HG03039 (cell line): ENCODE data around the gene ARL15.
"Not testable (repeated sequence)": the region's sequence is repeated elsewhere in the genome, so short reads cannot be mapped to it uniquely, and the experiment has no call there.

Experiments used
- ATAC-seq: cut with Tn5 transposase; IDR thresholded peaks from one replicate; pipeline ENCODE4 v1.9.1; 2021; ENCODE audit warnings: mild to moderate bottlenecking, moderate library complexity; ENCODE audit not compliant: unreplicated experiment

Gene ARL15

DNA sequence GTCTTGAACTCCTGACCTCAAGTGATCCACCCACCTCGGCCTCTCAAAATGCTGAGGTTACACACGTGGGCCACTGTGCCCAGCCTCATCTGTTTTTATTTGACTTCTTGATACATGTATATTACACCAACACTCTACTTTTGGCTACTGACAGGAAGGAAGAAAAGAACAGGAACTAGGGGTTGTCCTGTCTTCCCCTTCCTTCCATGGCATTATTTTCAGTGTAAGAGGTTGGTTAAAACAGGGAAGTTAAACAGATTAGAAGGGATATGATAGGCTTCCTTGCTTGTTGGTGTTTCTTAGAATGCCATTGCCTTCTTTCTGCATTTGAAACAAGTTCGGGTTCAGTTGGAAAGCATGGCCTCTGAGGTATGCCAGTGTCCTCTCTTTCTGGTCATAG, 437.1 kb downstream of the ARL15 start:
- no peak for ATAC-seq

- no peak for ATAC-seq
Observed at GRCh38 chr5:53871775-53872174, 438.6 kb downstream of the ARL15 start.

DNA sequence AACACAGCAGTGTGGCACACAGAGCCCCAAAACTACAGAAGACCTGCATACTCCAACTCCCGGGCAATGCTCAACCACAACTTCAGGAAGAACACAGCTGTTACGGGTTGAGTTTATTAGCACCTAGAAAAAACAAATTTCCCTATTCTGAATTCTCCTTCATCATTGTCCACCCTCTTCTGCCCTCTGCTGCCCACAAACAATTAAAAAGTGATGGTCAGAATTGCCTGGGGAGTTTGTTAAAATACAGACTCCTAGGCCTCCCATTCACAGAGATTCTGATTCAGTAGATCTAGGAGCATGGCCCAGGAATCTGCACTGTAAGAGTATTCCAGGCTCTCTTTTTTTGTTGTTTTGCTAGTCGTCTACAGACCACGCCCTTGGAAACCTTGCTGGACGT, 439.3 kb downstream of the ARL15 start:
- no peak for ATAC-seq

DNA sequence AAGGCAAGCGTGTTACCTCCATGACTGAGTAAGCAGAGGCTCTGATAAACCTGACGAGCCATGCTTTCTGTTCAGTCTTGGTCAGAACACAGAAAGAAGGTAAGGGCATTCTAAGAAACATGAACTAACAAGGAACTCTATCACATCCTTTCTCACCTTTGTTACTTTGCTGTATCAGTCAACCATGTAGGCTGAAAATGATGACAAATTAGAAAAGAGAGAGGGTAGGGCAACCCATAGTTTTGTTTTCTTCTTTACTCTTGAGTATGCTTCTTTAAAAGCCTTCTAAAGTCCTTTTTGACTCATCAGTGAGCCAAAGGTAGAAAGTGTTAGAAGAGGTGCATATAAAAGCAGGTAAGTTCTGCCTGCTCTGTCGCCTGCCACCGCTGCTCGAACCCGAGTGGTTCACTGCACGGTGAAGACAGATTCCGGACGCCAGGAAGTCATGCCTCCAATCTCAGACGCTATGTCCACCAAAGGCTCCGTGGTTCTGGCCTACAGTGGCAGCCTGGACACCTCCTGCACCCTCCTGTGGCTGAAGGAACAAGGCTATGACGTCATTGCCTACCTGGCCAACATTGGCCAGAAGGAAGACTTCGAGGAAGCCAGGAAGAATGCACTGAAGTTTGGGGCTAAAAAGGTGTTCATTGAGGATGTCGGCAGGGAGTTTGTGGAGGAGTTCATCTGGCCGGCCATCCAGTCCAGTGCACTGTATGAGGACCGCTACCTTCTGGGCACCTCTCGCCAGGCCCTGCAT, 451.5 kb downstream of the ARL15 start:
- ATAC-seq, result no peak

GRCh38 chr5:53856506-53856905, 453.9 kb downstream of the ARL15 start:
- no peak for ATAC-seq

DNA sequence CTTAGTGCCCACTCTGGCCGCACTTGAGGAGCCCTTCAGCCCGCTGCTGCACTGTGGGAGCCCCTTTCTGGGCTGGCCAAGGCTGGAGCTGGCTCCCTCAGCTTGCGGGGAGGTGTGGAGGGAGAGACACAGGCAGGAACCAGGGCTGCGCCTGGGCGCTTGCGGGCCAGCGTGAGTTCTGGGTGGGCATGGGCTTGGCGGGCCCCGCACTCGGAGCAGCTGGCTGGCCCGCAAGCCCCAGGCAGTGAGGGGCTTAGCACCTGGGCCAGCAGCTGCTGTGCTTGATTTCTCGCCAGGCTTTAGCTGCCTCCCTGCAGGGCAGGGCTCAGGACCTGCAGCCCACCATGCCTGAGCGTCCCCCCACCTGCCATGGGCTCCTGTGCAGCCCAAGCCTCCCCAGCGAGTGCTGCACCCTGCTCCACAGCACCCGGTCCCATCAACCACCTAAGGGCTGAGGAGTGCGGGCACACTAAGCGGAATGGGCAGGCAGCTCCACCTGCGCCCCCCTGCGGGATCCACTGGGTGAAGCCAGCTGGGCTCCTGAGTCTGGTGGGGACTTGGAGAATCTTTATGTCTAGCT, 473.4 kb downstream of the ARL15 start:
- not testable (repeated sequence) for ATAC-seq

DNA sequence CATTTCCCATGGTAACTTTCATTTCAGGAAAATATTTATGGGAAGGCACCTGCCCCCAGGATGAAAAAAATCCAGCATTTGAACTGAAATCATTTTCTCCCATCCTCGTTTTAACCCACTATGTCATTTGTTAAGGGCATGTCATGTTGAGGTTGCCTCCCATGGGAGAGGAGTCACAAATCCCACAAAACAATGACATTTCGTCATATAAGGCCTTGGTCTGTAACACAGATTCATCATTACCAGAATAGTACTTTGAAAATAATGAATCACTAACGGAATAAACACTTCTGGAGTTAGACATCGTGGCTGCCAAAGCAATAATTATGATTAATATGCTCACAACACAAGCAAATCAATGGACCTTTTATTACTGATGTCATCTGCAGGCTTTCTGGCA, 475.9 kb downstream of the ARL15 start:
- no peak for ATAC-seq
